SK-N-SH treated with all-trans-retinoic acid at 6 μM for 48 hours (cell line): ENCODE data around the gene CHI3L2.

ENCODE experiments used
- ATAC-seq: fragments of 200-7000 bp; cut with Tn5 transposase; 3 replicates; pipeline ENCODE4 v1.9.1; 2020; ENCODE audit warnings: mild to moderate bottlenecking, moderate library complexity
- ARNTL ChIP-seq: fragments of 450-650 bp; formaldehyde crosslinking; IDR thresholded peaks from 2 replicates; pipeline ENCODE4 v1.5.0; 2020; ENCODE audit warnings: low read depth, mild to moderate bottlenecking, moderate library complexity, borderline replicate concordance
- BACH2 ChIP-seq: fragments of 250-450 bp; sonication (Bioruptor Pico); IDR thresholded peaks from 2 replicates; pipeline ENCODE4 v1.9.0; 2021; ENCODE audit warnings: mild to moderate bottlenecking, borderline replicate concordance
- CREB5 ChIP-seq: fragments of 250-450 bp; sonication (Bioruptor Pico); IDR thresholded peaks from 2 replicates; pipeline ENCODE4 v1.5.1; 2020; ENCODE audit warnings: low read depth, mild to moderate bottlenecking, moderate library complexity
- CSDC2 ChIP-seq: fragments of 250-450 bp; sonication (Bioruptor Pico); IDR thresholded peaks from 2 replicates; pipeline ENCODE4 v1.5.0; 2020; ENCODE audit warnings: mild to moderate bottlenecking, moderate library complexity
- CSRNP3 ChIP-seq: fragments of 250-450 bp; sonication (Bioruptor Pico); IDR thresholded peaks from 2 replicates; pipeline ENCODE4 v1.5.1; 2021; ENCODE audit warnings: mild to moderate bottlenecking, moderate library complexity
- ESRRG ChIP-seq: fragments of 250-450 bp; sonication (Bioruptor Pico); IDR thresholded peaks from 2 replicates; pipeline ENCODE4 v1.6.1; 2021; ENCODE audit warnings: mild to moderate bottlenecking
- GLIS3 ChIP-seq: fragments of 250-450 bp; sonication (Bioruptor Pico); IDR thresholded peaks from 2 replicates; pipeline ENCODE4 v1.5.0; 2020; ENCODE audit warnings: mild to moderate bottlenecking, moderate library complexity
- OSR1 ChIP-seq: fragments of 250-450 bp; sonication (Bioruptor Pico); IDR thresholded peaks from 2 replicates; pipeline ENCODE4 v1.8.0; 2022; ENCODE audit warnings: moderate library complexity, mild to moderate bottlenecking, inconsistent platforms
- PATZ1 ChIP-seq: fragments of 250-450 bp; sonication (Bioruptor Pico); IDR thresholded peaks from 2 replicates; pipeline ENCODE4 v1.8.0; 2020; ENCODE audit warnings: mild to moderate bottlenecking, moderate library complexity, borderline replicate concordance
- POU6F1 ChIP-seq: fragments of 250-450 bp; sonication (Bioruptor Pico); IDR thresholded peaks from 2 replicates; pipeline ENCODE4 v1.8.0; 2021; ENCODE audit warnings: low read depth, mild to moderate bottlenecking, moderate library complexity, borderline replicate concordance
- PPARA ChIP-seq: fragments of 250-450 bp; sonication (Bioruptor Pico); IDR thresholded peaks from 2 replicates; pipeline ENCODE4 v1.5.0; 2020; ENCODE audit warnings: mild to moderate bottlenecking, borderline replicate concordance
- RARB ChIP-seq: fragments of 250-450 bp; sonication (Bioruptor Pico); IDR thresholded peaks from 2 replicates; pipeline ENCODE4 v1.8.0; 2021; ENCODE audit warnings: mild to moderate bottlenecking, moderate library complexity
- SNAI2 ChIP-seq: fragments of 250-450 bp; sonication (Bioruptor Pico); IDR thresholded peaks from 2 replicates; pipeline ENCODE4 v1.5.0; 2020; ENCODE audit warnings: mild to moderate bottlenecking, moderate library complexity
- TCF4 ChIP-seq: fragments of 250-450 bp; sonication (Bioruptor Pico); IDR thresholded peaks from 2 replicates; pipeline ENCODE4 v1.8.0; 2021; ENCODE audit warnings: mild to moderate bottlenecking, moderate library complexity, borderline replicate concordance
- TOX ChIP-seq: fragments of 250-450 bp; sonication (Bioruptor Pico); IDR thresholded peaks from 2 replicates; pipeline ENCODE4 v1.8.0; 2021; ENCODE audit warnings: mild to moderate bottlenecking, moderate library complexity, borderline replicate concordance
- TSHZ2 ChIP-seq: fragments of 250-450 bp; sonication (Bioruptor Pico); IDR thresholded peaks from 2 replicates; pipeline ENCODE4 v1.5.0; 2020; ENCODE audit warnings: mild to moderate bottlenecking, moderate library complexity
- ZC3H10 ChIP-seq: fragments of 250-450 bp; sonication (Bioruptor Pico); IDR thresholded peaks from 2 replicates; pipeline ENCODE4 v1.5.1; 2021; ENCODE audit warnings: mild to moderate bottlenecking, moderate library complexity
- ZFP30 ChIP-seq: fragments of 450-650 bp; formaldehyde crosslinking; IDR thresholded peaks from 2 replicates; pipeline ENCODE4 v1.5.0; 2022; ENCODE audit warnings: mild to moderate bottlenecking, moderate library complexity
- ZNF565 ChIP-seq: fragments of 450-650 bp; formaldehyde crosslinking; conservative IDR thresholded peaks from 2 replicates; pipeline ENCODE4 v1.5.0; 2020; ENCODE audit warnings: low read depth, mild to moderate bottlenecking, moderate library complexity
- ZNF70 ChIP-seq: fragments of 450-650 bp; formaldehyde crosslinking; IDR thresholded peaks from 2 replicates; pipeline ENCODE4 v1.5.0; 2020; ENCODE audit warnings: mild to moderate bottlenecking, moderate library complexity
- ZNF8 ChIP-seq: fragments of 450-650 bp; formaldehyde crosslinking; IDR thresholded peaks from 2 replicates; pipeline ENCODE4 v1.5.0; 2020; ENCODE audit warnings: mild to moderate bottlenecking, moderate library complexity

CHI3L2 gene

GRCh38 chr1:111281411-111281810 is 53.9 kb downstream of the CHI3L2 start:
- no peak for ATAC-seq
- TF ChIP-seq ESRRG (CRISPR knock-in tag) (no peak), POU6F1 (CRISPR knock-in tag) (no peak), ZNF565 (CRISPR knock-in tag) (no peak), ZNF8 (CRISPR knock-in tag) (no peak), CREB5 (no peak), CSDC2 (CRISPR knock-in tag) (no peak), GLIS3 (CRISPR knock-in tag) (no peak), TSHZ2 (CRISPR knock-in tag) (no peak), ZFP30 (no peak), RARB (no peak), TCF4 (CRISPR knock-in tag) (no peak), SNAI2 (CRISPR knock-in tag) (no peak), ZNF70 (CRISPR knock-in tag) (no peak), OSR1 (CRISPR knock-in tag) (no peak), TOX (CRISPR knock-in tag) (no peak), CSRNP3 (CRISPR knock-in tag) (no peak), PATZ1 (CRISPR knock-in tag) (no peak), BACH2 (CRISPR knock-in tag) (no peak)

GRCh38 chr1:111283838-111284237 is 56.3 kb downstream of the CHI3L2 start:
- ATAC-seq = no peak
- TF ChIP-seq ESRRG (CRISPR knock-in tag) (no peak), GLIS3 (CRISPR knock-in tag) (no peak), PPARA (no peak), TOX (CRISPR knock-in tag) (no peak), CREB5 (no peak), SNAI2 (CRISPR knock-in tag) (no peak), TCF4 (CRISPR knock-in tag) (no peak), ZNF70 (CRISPR knock-in tag) (no peak), RARB (no peak), PATZ1 (CRISPR knock-in tag) (no peak), ZC3H10 (CRISPR knock-in tag) (no peak), ARNTL (no peak), POU6F1 (CRISPR knock-in tag) (no peak), CSRNP3 (CRISPR knock-in tag) (no peak), ZFP30 (no peak)
